HepG2 (cell line): Measurements from ENCODE around the gene OR14K1. TPM values are rescaled to one million over a fixed set of nuclear protein-coding genes. Genes with fewer than 3 reads are reported as not detected.

ENCODE experiments used
- HMGXB3 ChIP-seq: sonication (generic); formaldehyde crosslinking; IDR thresholded peaks from 2 replicates; pipeline ENCODE4 v1.4.0; 2020; ENCODE audit warnings: missing genetic modification reagents, borderline replicate concordance
- MTERF4 ChIP-seq: sonication (generic); formaldehyde crosslinking; IDR thresholded peaks from 2 replicates; pipeline ENCODE4 v1.8.0; 2023; ENCODE audit warnings: mild to moderate bottlenecking, missing genetic modification reagents
- NR3C1 ChIP-seq: sonication (generic); formaldehyde crosslinking; IDR thresholded peaks from 2 replicates; pipeline ENCODE4 v1.4.0; 2020; ENCODE audit warnings: missing genetic modification reagents
- PITX1 ChIP-seq: sonication (generic); formaldehyde crosslinking; IDR thresholded peaks from 2 replicates; pipeline ENCODE4 v1.5.1; 2020; ENCODE audit warnings: mild to moderate bottlenecking, missing genetic modification reagents
- RBM22 ChIP-seq: fragments of 200-400 bp; formaldehyde crosslinking; optimal IDR thresholded peaks from 2 replicates; pipeline ENCODE3; 2017; ENCODE audit warnings: mild to moderate bottlenecking, low read length, moderate library complexity
- TEF ChIP-seq: sonication (generic); formaldehyde crosslinking; IDR thresholded peaks from 2 replicates; pipeline ENCODE4 v1.5.0; 2020; ENCODE audit warnings: missing genetic modification reagents
- U2AF1 ChIP-seq: fragments of 200-400 bp; formaldehyde crosslinking; optimal IDR thresholded peaks from 2 replicates; pipeline ENCODE3; 2017; ENCODE audit warnings: mild to moderate bottlenecking, low read depth, low read length
- ZBTB1 ChIP-seq: sonication (generic); formaldehyde crosslinking; IDR thresholded peaks from 2 replicates; pipeline ENCODE4 v1.4.0; 2020; ENCODE audit warnings: missing genetic modification reagents, borderline replicate concordance
- ZBTB42 ChIP-seq: sonication (generic); formaldehyde crosslinking; IDR thresholded peaks from 2 replicates; pipeline ENCODE4 v1.5.0; 2020; ENCODE audit warnings: mild to moderate bottlenecking, missing genetic modification reagents
- ZNF329 ChIP-seq: sonication (generic); formaldehyde crosslinking; IDR thresholded peaks from 2 replicates; pipeline ENCODE4 v1.9.0; 2021; ENCODE audit warnings: low read depth, mild to moderate bottlenecking, missing genetic modification reagents
- polyA plus RNA-seq, 8 experiments: library from polyadenylated mRNA; depleted of rRNA in 3 of 8; stranded (reverse) in 7 of 8; unstranded in 1 of 8; fragments of >200 nt; fragmentation: Illumina TruSeq in 4 of 8; extraction: Trizol in 4 of 8; gene quantifications; 2 replicates each; pipeline versions ENCODE4 v1.2.1 to v1.2.3, GENCODE V29; 2011 to 2016; ENCODE audit warnings: low read depth in 4 of 8, missing spikeins in 1 of 8, mixed read lengths in 1 of 8; ENCODE audit not compliant: insufficient read depth in 1 of 8
- total RNA-seq, 5 experiments: library from RNA; depleted of rRNA; stranded (reverse); fragments of >200 nt; fragmentation: Illumina TruSeq; extraction: Trizol; gene quantifications; 2 replicates each; pipeline ENCODE4 v1.2.3, GENCODE V29; 2016; ENCODE audit warnings: low read depth in 1 of 5

The OR14K1 gene
- total and polyA plus RNA-seq, 2 of the 13 experiments (the other 11 are each of a cell fraction or from before 2014, with no cell fraction given), result not detected

- TF ChIP-seq ZBTB42 (CRISPR knock-in tag) (no peak), PITX1 (CRISPR knock-in tag) (no peak), ZBTB1 (CRISPR knock-in tag) (no peak), MTERF4 (no peak), U2AF1 (no peak), ZNF329 (CRISPR knock-in tag) (no peak), RBM22 (no peak), NR3C1 (CRISPR knock-in tag) (no peak), HMGXB3 (CRISPR knock-in tag) (no peak), TEF (CRISPR knock-in tag) (no peak)
These were observed at the start of gene OR14K1 (continued) for GRCh38 chr1:247738315-247738714.
